ENCODE measurements around the gene TLR3. TPM values are rescaled to one million over a fixed set of nuclear protein-coding genes. Genes with fewer than 3 reads are reported as not detected.
A peak's percentile ranks its signal among the peaks of the same experiment; 100 is the strongest.

The TLR3 gene
- polyA plus RNA-seq, 1 donor from 2014 or later: not detected

DNA sequence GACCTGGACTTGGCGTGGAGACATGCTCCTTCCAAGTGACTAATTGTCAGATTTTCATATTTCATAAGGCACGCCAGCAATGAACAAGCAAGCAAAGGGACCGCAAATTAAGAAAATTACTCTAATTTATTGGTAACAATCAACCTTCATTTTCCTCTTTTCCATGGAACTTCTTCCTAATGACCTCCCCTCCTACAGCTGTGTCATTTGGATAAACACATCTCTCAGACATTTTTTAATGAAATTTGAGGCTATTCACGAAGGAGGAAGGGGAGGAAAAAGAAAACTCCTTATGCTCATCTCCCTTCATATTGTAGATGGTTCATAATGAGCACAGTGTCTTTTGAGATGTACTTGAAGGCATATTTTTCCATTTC lies 38.6 kb upstream of the TLR3 start:
- Histone ChIP-seq H2AFZ (ENCODE audit: low read depth, low read length) (peak overlapping the region; percentile 88), H4K20me1 (ENCODE audit: insufficient read depth) (no peaks in the 10 kb centered on the region), H3K36me3 (ENCODE audit: insufficient read depth, low read length) (no peaks in the 10 kb centered on the region), H3K4me2 (ENCODE audit: low read length) (peak overlapping the region; percentile 52), H3K4me3 (ENCODE audit: low read length) (peak overlapping the region; percentile 56), H3K27ac (ENCODE audit: low read length) (peak overlapping the region; percentile 73), H3K9ac (ENCODE audit: low read length) (peak overlapping the region; percentile 65), H3K9me3 (ENCODE audit: low read length) (peaks cover 5% of the 10 kb centered on the region), H3F3A (ENCODE audit: insufficient read depth, low read length, poor library complexity, severe bottlenecking) (no peaks in the 10 kb centered on the region), H3K79me2 (replicated peaks; ENCODE audit: insufficient read depth, low read length) (no peaks in the 10 kb centered on the region), H3K27me3 (ENCODE audit: insufficient read depth, low read depth, low read length) (no peaks in the 10 kb centered on the region), H3K9me2 (ENCODE audit: insufficient read depth, low read length) (no peaks in the 10 kb centered on the region)
- TF ChIP-seq TAF1 (IDR thresholded peaks at IDR 0.05; ENCODE audit: low read depth) (no peak), EP300 (conservative IDR thresholded peaks at IDR 0.05; ENCODE audit: poor library complexity, severe bottlenecking) (no peak)

DNA sequence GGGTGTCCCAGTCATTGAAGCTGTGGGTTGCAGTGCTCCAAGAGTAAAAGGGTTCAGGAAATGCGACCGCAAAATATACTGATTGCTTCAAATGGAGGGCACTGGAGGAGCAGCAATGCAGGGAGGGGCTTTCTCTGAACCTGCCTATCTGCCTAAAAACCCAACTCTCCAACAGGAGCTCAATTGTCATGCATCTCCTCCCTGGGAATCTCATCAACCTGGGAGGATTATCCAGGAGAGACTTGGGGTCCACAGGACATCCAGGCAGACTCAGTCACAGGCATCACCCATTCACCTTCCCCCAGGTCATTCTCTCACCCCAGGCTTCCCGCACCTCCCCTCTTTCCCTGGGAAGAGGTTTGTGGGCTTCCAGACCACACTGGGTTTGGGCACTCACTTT lies 38.2 kb upstream of the TLR3 start:
- H3K4me2 ChIP-seq (ENCODE audit: low read length): no peak overlapping the region
- no peak overlapping the region for H3K9ac ChIP-seq (ENCODE audit: low read length)
- H3K9me3 ChIP-seq (ENCODE audit: low read length): peaks cover 5% of the 10 kb centered on the region
- no peaks in the 10 kb centered on the region for H3K9me2 ChIP-seq (ENCODE audit: insufficient read depth, low read length)
- TF ChIP-seq EZH2 (IDR thresholded peaks at IDR 0.05; ENCODE audit: borderline replicate concordance, insufficient read depth, low read length, poor library complexity, severe bottlenecking): no peak
- TF ChIP-seq RAD21 (conservative IDR thresholded peaks at IDR 0.05): no peak
- TF ChIP-seq MXI1 (conservative IDR thresholded peaks at IDR 0.05; ENCODE audit: poor library complexity, severe bottlenecking): no peak
- TF ChIP-seq, protein P1, sequence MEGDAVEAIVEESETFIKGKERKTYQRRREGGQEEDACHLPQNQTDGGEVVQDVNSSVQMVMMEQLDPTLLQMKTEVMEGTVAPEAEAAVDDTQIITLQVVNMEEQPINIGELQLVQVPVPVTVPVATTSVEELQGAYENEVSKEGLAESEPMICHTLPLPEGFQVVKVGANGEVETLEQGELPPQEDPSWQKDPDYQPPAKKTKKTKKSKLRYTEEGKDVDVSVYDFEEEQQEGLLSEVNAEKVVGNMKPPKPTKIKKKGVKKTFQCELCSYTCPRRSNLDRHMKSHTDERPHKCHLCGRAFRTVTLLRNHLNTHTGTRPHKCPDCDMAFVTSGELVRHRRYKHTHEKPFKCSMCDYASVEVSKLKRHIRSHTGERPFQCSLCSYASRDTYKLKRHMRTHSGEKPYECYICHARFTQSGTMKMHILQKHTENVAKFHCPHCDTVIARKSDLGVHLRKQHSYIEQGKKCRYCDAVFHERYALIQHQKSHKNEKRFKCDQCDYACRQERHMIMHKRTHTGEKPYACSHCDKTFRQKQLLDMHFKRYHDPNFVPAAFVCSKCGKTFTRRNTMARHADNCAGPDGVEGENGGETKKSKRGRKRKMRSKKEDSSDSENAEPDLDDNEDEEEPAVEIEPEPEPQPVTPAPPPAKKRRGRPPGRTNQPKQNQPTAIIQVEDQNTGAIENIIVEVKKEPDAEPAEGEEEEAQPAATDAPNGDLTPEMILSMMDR (IDR thresholded peaks at IDR 0.05; ENCODE audit: poor library complexity, severe bottlenecking): no peak
- TF ChIP-seq TAF1 (IDR thresholded peaks at IDR 0.05; ENCODE audit: low read depth): no peak
- TF ChIP-seq POLR2AphosphoS5 (IDR thresholded peaks at IDR 0.05): no peak
- TF ChIP-seq SMC3 (conservative IDR thresholded peaks at IDR 0.05; ENCODE audit: poor library complexity): no peak
- TF ChIP-seq, protein P2, sequence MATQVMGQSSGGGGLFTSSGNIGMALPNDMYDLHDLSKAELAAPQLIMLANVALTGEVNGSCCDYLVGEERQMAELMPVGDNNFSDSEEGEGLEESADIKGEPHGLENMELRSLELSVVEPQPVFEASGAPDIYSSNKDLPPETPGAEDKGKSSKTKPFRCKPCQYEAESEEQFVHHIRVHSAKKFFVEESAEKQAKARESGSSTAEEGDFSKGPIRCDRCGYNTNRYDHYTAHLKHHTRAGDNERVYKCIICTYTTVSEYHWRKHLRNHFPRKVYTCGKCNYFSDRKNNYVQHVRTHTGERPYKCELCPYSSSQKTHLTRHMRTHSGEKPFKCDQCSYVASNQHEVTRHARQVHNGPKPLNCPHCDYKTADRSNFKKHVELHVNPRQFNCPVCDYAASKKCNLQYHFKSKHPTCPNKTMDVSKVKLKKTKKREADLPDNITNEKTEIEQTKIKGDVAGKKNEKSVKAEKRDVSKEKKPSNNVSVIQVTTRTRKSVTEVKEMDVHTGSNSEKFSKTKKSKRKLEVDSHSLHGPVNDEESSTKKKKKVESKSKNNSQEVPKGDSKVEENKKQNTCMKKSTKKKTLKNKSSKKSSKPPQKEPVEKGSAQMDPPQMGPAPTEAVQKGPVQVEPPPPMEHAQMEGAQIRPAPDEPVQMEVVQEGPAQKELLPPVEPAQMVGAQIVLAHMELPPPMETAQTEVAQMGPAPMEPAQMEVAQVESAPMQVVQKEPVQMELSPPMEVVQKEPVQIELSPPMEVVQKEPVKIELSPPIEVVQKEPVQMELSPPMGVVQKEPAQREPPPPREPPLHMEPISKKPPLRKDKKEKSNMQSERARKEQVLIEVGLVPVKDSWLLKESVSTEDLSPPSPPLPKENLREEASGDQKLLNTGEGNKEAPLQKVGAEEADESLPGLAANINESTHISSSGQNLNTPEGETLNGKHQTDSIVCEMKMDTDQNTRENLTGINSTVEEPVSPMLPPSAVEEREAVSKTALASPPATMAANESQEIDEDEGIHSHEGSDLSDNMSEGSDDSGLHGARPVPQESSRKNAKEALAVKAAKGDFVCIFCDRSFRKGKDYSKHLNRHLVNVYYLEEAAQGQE (IDR thresholded peaks at IDR 0.05; ENCODE audit: borderline replicate concordance): no peak
- TF ChIP-seq EP300 (conservative IDR thresholded peaks at IDR 0.05; ENCODE audit: poor library complexity, severe bottlenecking): no peak
- peak overlapping the region; percentile 73 for H3K27ac ChIP-seq (ENCODE audit: low read length)
- H2AFZ ChIP-seq (ENCODE audit: low read depth, low read length): no peak overlapping the region
- no peaks in the 10 kb centered on the region for H3K79me2 ChIP-seq (replicated peaks; ENCODE audit: insufficient read depth, low read length)
- H3K27me3 ChIP-seq (ENCODE audit: insufficient read depth, low read depth, low read length): no peaks in the 10 kb centered on the region
- no peak overlapping the region for H3K4me3 ChIP-seq (ENCODE audit: low read length)
- H4K20me1 ChIP-seq (ENCODE audit: insufficient read depth): no peaks in the 10 kb centered on the region
- H3K36me3 ChIP-seq (ENCODE audit: insufficient read depth, low read length): no peaks in the 10 kb centered on the region
- no peaks in the 10 kb centered on the region for H3F3A ChIP-seq (ENCODE audit: insufficient read depth, low read length, poor library complexity, severe bottlenecking)

DNA sequence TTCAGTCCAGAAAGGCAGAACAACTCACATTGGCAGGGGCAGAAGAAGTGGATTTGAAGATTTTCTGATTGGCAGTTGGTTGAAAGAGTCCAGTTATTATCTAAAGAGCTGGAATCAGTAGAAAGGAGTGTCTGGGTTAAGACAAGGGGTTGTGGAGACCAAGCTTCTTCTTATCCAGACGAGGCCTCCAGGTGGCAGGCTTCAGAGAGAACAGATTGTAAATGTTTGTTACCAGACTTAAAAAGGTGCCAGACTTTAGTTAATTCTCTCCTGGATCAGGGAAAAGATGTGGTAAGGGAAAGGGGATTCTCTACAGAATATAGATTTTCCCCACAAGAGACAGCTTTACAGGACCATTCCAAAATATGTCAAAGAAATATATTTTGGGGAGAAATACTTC lies 36.7 kb upstream of the TLR3 start:
- Histone ChIP-seq H3K9me3 (ENCODE audit: low read length) (peaks cover 5% of the 10 kb centered on the region), H3K4me3 (ENCODE audit: low read length) (no peak overlapping the region), H3F3A (ENCODE audit: insufficient read depth, low read length, poor library complexity, severe bottlenecking) (no peaks in the 10 kb centered on the region), H3K79me2 (replicated peaks; ENCODE audit: insufficient read depth, low read length) (no peaks in the 10 kb centered on the region), H2AFZ (ENCODE audit: low read depth, low read length) (no peak overlapping the region), H4K20me1 (ENCODE audit: insufficient read depth) (no peaks in the 10 kb centered on the region), H3K4me2 (ENCODE audit: low read length) (no peak overlapping the region), H3K27me3 (ENCODE audit: insufficient read depth, low read depth, low read length) (no peaks in the 10 kb centered on the region), H3K9me2 (ENCODE audit: insufficient read depth, low read length) (no peaks in the 10 kb centered on the region), H3K27ac (ENCODE audit: low read length) (no peak overlapping the region), H3K36me3 (ENCODE audit: insufficient read depth, low read length) (no peaks in the 10 kb centered on the region), H3K9ac (ENCODE audit: low read length) (no peak overlapping the region)
- no peak for TF ChIP-seq EZH2 (IDR thresholded peaks at IDR 0.05; ENCODE audit: borderline replicate concordance, insufficient read depth, low read length, poor library complexity, severe bottlenecking)
- no peak for TF ChIP-seq SMC3 (conservative IDR thresholded peaks at IDR 0.05; ENCODE audit: poor library complexity)
- TF ChIP-seq TAF1 (IDR thresholded peaks at IDR 0.05; ENCODE audit: low read depth): no peak
- TF ChIP-seq POLR2AphosphoS5 (IDR thresholded peaks at IDR 0.05): no peak
- no peak for TF ChIP-seq MXI1 (conservative IDR thresholded peaks at IDR 0.05; ENCODE audit: poor library complexity, severe bottlenecking)
- TF ChIP-seq, protein P2 (IDR thresholded peaks at IDR 0.05; ENCODE audit: borderline replicate concordance): no peak
- TF ChIP-seq, protein P1 (IDR thresholded peaks at IDR 0.05; ENCODE audit: poor library complexity, severe bottlenecking): no peak
- TF ChIP-seq EP300 (conservative IDR thresholded peaks at IDR 0.05; ENCODE audit: poor library complexity, severe bottlenecking): no peak
- TF ChIP-seq RAD21 (conservative IDR thresholded peaks at IDR 0.05): no peak
